ENCODE measurements around the gene ERBB3.

DNA sequence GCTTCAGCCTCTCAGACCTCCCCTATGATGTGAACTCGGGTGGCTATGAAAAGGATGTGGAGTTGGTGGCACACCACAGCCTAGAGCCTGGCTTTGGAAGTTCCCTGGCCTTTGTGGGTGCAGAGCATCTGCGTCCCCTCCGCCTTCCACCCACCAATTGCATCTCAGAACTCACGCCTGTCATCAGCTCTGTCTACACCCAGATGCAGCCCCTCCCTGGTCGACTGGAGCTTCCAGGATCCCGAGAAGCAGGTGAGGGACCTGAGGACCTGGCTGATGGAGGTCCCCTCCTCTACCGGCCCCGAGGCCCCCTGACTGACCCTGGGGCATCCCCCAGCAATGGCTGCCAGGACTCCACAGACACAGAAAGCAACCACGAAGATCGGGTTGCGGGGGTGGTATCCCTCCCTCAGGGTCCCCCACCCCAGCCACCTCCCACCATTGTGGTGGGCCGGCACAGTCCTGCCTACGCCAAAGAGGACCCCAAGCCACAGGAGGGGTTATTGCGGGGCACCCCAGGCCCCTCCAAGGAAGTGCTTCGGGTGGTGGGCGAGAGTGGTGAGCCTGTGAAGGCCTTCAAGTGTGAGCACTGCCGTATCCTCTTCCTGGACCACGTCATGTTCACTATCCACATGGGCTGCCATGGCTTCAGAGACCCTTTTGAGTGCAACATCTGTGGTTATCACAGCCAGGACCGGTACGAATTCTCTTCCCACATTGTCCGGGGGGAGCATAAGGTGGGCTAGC, 45.2 kb upstream of the ERBB3 start:
- TF ChIP-seq, protein P1, sequence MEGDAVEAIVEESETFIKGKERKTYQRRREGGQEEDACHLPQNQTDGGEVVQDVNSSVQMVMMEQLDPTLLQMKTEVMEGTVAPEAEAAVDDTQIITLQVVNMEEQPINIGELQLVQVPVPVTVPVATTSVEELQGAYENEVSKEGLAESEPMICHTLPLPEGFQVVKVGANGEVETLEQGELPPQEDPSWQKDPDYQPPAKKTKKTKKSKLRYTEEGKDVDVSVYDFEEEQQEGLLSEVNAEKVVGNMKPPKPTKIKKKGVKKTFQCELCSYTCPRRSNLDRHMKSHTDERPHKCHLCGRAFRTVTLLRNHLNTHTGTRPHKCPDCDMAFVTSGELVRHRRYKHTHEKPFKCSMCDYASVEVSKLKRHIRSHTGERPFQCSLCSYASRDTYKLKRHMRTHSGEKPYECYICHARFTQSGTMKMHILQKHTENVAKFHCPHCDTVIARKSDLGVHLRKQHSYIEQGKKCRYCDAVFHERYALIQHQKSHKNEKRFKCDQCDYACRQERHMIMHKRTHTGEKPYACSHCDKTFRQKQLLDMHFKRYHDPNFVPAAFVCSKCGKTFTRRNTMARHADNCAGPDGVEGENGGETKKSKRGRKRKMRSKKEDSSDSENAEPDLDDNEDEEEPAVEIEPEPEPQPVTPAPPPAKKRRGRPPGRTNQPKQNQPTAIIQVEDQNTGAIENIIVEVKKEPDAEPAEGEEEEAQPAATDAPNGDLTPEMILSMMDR (IDR thresholded peaks at IDR 0.05), result no peak
- TF ChIP-seq POLR2A (IDR thresholded peaks at IDR 0.05), result no peak

Data from breast epithelium (tissue), 3 donors.